Measurements from ENCODE around the gene NT5DC3. TPM values are rescaled to one million over a fixed set of nuclear protein-coding genes. Genes with fewer than 3 reads are reported as not detected.
"Not testable (repeated sequence)": the region's sequence is repeated elsewhere in the genome, so short reads cannot be mapped to it uniquely, and the experiment has no call there.

The NT5DC3 gene
- total RNA-seq, 1 donor from 2014 or later, result 13.2 TPM

- H3K4me1 Mint-ChIP-seq (ENCODE audit: low read depth), result peaks cover 16% of the 10 kb centered on the region
- DNase-seq (ENCODE audit: low spot score); H3K9me3 Mint-ChIP-seq; H3K27me3 Mint-ChIP-seq (ENCODE audit: insufficient read depth); intact Hi-C loops (cut with micrococcal nuclease); H3K36me3 Mint-ChIP-seq (ENCODE audit: low read depth); H3K27ac Mint-ChIP-seq; H3K4me3 Mint-ChIP-seq: not testable (repeated sequence)
Observed at GRCh38 chr12:103835747-103836335, 5.2 kb downstream of the NT5DC3 start.

DNA sequence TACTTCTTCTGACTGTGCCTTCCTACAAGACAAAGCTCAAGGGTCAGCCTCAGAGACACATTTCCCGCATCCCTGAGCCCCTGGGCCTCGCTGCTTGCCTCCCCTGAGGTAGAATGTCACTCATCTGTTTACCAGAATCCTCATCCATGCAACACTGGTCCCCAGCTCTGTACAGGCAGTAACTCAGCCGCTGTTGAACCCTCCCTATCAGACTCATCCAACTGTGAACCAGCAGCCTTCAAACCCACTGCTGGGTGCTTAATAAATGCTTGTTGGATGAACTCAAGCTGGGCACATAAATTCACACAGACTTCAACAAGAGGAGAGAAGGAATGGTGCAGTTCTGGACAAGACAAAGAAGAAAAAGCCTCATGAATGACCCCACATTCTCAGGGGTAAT is 6.1 kb downstream of the NT5DC3 start:
- Mint-ChIP-seq H3K27ac (no peak overlapping the region), H3K36me3 (ENCODE audit: low read depth) (peaks cover 8% of the 10 kb centered on the region), H3K9me3 (peaks cover 12% of the 10 kb centered on the region), H3K27me3 (ENCODE audit: insufficient read depth) (peaks cover 4% of the 10 kb centered on the region), H3K4me1 (ENCODE audit: low read depth) (peaks cover 11% of the 10 kb centered on the region), H3K4me3 (no peak overlapping the region)
- no peak for DNase-seq (ENCODE audit: low spot score)
- intact Hi-C loops (cut with micrococcal nuclease), result no loop called here

DNA sequence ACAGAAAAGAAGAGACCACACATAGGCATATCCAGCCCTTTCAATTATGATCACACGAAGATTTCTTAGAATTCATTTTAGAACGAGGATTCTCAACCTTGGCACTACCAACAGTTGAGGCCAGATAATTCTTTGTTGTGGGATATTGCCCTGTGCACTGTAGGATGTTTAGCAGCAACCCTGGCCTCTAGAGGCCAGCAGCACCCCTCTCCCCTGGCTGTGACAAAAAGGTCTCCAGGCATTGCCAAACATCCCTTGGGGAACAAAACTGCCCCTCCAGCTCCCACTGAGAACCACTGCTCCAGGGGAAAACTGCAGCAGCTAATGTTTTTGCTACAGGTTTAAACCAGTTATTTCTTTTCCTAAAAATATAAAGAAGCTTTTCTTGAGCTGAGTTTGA is 7.1 kb downstream of the NT5DC3 start:
- H3K27me3 Mint-ChIP-seq (ENCODE audit: insufficient read depth), result peaks cover 2% of the 10 kb centered on the region
- H3K9me3 Mint-ChIP-seq, result peaks cover 12% of the 10 kb centered on the region
- intact Hi-C loops (cut with micrococcal nuclease), result no loop called here
- H3K27ac Mint-ChIP-seq, result no peak overlapping the region
- H3K36me3 Mint-ChIP-seq (ENCODE audit: low read depth), result peaks cover 8% of the 10 kb centered on the region
- no peak overlapping the region for H3K4me3 Mint-ChIP-seq
- H3K4me1 Mint-ChIP-seq (ENCODE audit: low read depth), result peaks cover 5% of the 10 kb centered on the region
- DNase-seq (ENCODE audit: low spot score), result no peak

GRCh38 chr12:103833095-103833775 is 7.8 kb downstream of the NT5DC3 start:
- peaks cover 2% of the 10 kb centered on the region for H3K27me3 Mint-ChIP-seq (ENCODE audit: insufficient read depth)
- no peak overlapping the region for H3K4me3 Mint-ChIP-seq
- no peak overlapping the region for H3K27ac Mint-ChIP-seq
- intact Hi-C loops (cut with micrococcal nuclease), result no loop called here
- H3K9me3 Mint-ChIP-seq, result peaks cover 12% of the 10 kb centered on the region
- no peaks in the 10 kb centered on the region for H3K4me1 Mint-ChIP-seq (ENCODE audit: low read depth)
- DNase-seq (ENCODE audit: low spot score), result no peak
- peaks cover 8% of the 10 kb centered on the region for H3K36me3 Mint-ChIP-seq (ENCODE audit: low read depth)

GRCh38 chr12:103832048-103832997 is 8.7 kb downstream of the NT5DC3 start:
- Mint-ChIP-seq H3K4me3 (no peak overlapping the region), H3K9me3 (peaks cover 12% of the 10 kb centered on the region), H3K27ac (no peak overlapping the region), H3K36me3 (ENCODE audit: low read depth) (peaks cover 6% of the 10 kb centered on the region), H3K4me1 (ENCODE audit: low read depth) (no peaks in the 10 kb centered on the region), H3K27me3 (ENCODE audit: insufficient read depth) (no peaks in the 10 kb centered on the region)
- intact Hi-C loops (cut with micrococcal nuclease), result no loop called here
- no peak for DNase-seq (ENCODE audit: low spot score)

DNA sequence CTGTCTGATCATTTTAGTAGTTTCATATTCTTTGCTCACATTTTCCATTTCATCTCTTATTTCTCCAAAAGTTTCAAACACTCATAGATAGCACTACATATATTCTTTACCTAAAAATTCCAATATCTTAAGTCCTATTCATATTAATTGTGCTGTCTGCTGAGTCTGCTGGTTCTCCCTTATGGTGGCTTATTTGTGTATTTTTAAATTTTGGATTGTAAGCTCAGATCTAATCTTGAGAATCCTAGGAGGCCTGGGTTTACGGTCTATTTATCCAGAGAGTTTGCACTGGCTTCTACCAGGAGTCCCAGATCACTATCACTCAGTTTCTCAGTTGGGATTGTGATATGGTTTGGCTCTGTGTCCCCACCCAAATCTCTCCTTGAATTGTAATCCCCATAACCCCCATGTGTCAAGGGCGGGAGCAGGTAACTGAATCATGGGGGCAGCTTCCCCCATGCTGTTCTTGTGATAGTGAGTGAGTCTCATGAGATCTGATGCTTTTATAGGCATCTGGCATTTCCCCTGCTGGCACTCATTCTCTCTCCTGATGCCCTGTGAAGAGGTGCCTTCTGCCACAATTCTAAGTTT is 10.2 kb downstream of the NT5DC3 start:
- Mint-ChIP-seq H3K27ac (no peak overlapping the region), H3K4me3 (no peak overlapping the region), H3K36me3 (ENCODE audit: low read depth) (peaks cover 4% of the 10 kb centered on the region), H3K4me1 (ENCODE audit: low read depth) (no peaks in the 10 kb centered on the region), H3K27me3 (ENCODE audit: insufficient read depth) (no peaks in the 10 kb centered on the region), H3K9me3 (peaks cover 12% of the 10 kb centered on the region)
- no peak for DNase-seq (ENCODE audit: low spot score)
- intact Hi-C loops (cut with micrococcal nuclease), result no loop called here

DNA sequence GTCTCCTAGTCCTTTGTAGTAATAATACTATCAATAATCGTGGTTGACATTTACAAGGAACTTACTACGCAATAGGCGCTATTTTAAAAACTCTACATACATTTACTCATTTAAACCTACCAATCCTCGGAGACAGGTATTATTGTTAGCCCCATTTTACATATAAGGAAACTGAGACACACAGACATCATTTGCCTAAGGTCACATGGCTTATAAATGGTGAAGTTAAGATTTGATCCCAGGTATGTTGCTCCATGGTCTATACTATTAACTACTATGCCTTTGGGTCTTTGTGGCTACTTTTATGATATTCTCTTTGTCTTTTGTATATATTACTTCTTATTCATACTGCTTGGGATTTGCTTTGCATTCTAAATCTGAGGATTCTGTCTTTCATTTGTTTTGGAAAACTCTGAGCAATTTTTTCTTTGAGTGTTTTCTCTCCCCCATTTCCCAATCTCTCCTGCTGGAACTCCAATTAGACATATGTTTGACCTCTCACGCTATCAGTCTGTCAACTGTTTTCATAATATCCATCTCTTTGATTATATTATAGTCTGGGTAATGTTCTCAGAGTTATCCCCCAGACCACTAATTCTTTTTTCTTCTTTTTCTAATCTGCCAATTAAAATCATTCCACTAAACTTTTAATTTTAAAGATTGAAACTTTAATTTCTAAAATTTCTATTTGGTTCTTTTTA is 10.9 kb downstream of the NT5DC3 start:
- H3K4me3 Mint-ChIP-seq, result no peak overlapping the region
- DNase-seq (ENCODE audit: low spot score), result no peak
- no peak overlapping the region for H3K27ac Mint-ChIP-seq
- H3K9me3 Mint-ChIP-seq, result peaks cover 12% of the 10 kb centered on the region
- no peaks in the 10 kb centered on the region for H3K4me1 Mint-ChIP-seq (ENCODE audit: low read depth)
- intact Hi-C loops (cut with micrococcal nuclease), result no loop called here
- H3K36me3 Mint-ChIP-seq (ENCODE audit: low read depth), result peaks cover 4% of the 10 kb centered on the region
- no peaks in the 10 kb centered on the region for H3K27me3 Mint-ChIP-seq (ENCODE audit: insufficient read depth)

DNA sequence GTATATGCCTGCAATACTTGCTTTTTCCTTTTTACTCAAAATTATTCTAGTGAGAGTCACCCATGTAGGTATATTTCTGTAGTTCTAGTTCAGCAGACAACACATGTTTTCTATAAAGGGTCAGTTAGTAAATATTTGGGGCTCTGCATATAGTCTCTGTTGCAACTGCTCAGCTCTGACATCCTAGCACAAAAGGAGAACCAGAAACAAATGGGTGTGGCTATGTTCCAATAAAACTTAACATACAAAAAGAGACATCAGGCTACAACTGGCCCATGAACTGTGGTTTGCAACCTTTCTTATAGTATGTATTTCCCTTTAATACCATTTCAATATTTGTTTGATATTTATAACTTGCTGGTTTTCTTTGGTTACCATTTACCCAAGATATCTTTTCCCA is 11.9 kb downstream of the NT5DC3 start:
- intact Hi-C loops (cut with micrococcal nuclease), result no loop called here
- Mint-ChIP-seq H3K27me3 (ENCODE audit: insufficient read depth) (no peaks in the 10 kb centered on the region), H3K27ac (no peak overlapping the region), H3K9me3 (peaks cover 12% of the 10 kb centered on the region), H3K36me3 (ENCODE audit: low read depth) (peaks cover 4% of the 10 kb centered on the region), H3K4me3 (no peak overlapping the region), H3K4me1 (ENCODE audit: low read depth) (no peaks in the 10 kb centered on the region)
- DNase-seq (ENCODE audit: low spot score), result no peak

DNA sequence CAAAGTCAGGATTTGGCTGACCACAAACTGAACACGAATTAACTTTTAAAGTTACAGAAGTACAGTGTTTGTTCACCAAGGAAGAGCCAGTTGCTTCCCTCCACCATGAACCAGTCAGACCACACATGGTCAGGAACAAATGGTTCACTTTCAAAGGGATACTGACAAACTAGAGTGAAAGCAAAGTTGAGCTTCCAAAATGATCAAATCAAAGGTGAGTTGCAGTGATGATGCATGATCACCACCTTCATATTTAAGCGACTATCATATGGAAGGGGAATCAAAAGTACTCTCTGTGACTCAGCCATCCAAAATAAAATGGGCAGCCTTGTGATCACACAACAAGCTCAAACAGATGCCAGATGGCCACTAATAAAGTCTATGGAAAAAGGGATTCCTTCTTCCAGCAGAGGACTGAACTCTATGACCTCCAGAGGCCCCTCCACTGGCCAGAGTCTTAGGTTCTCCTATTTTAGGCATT is 13.1 kb downstream of the NT5DC3 start:
- peaks cover 12% of the 10 kb centered on the region for H3K9me3 Mint-ChIP-seq
- peaks cover 2% of the 10 kb centered on the region for H3K36me3 Mint-ChIP-seq (ENCODE audit: low read depth)
- no peak overlapping the region for H3K27ac Mint-ChIP-seq
- H3K4me1 Mint-ChIP-seq (ENCODE audit: low read depth), result no peaks in the 10 kb centered on the region
- DNase-seq (ENCODE audit: low spot score), result no peak
- H3K4me3 Mint-ChIP-seq, result no peak overlapping the region
- no peaks in the 10 kb centered on the region for H3K27me3 Mint-ChIP-seq (ENCODE audit: insufficient read depth)
- intact Hi-C loops (cut with micrococcal nuclease), result no loop called here

DNA sequence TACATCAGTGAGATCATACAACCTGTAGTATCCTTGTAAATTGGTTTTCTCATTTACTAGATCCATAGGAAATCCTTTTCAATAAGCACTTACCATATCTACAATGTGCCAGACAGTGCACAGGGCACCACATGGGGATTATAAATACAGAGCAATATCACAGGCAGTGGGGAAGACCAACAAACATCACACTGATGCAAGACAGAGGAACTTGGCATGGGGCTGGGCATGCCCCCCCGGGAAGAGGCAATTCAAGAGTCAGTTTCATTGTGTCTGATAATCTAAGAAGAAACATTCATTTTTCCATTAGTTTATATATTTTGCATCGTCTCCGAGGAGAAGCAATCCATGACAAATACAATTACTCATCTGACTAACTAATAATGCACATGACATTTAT is 16.2 kb downstream of the NT5DC3 start:
- H3K4me3 Mint-ChIP-seq, result no peak overlapping the region
- H3K36me3 Mint-ChIP-seq (ENCODE audit: low read depth), result peaks cover 2% of the 10 kb centered on the region
- DNase-seq (ENCODE audit: low spot score), result no peak
- no peak overlapping the region for H3K27ac Mint-ChIP-seq
- H3K4me1 Mint-ChIP-seq (ENCODE audit: low read depth), result no peaks in the 10 kb centered on the region
- intact Hi-C loops (cut with micrococcal nuclease), result no loop called here
- peaks cover 2% of the 10 kb centered on the region for H3K27me3 Mint-ChIP-seq (ENCODE audit: insufficient read depth)
- peaks cover 7% of the 10 kb centered on the region for H3K9me3 Mint-ChIP-seq

- H3K27me3 Mint-ChIP-seq (ENCODE audit: insufficient read depth), result peaks cover 2% of the 10 kb centered on the region
- DNase-seq (ENCODE audit: low spot score), result no peak
- no peaks in the 10 kb centered on the region for H3K4me1 Mint-ChIP-seq (ENCODE audit: low read depth)
Observed at GRCh38 chr12:103824290-103824689, 16.7 kb downstream of the NT5DC3 start.

DNA sequence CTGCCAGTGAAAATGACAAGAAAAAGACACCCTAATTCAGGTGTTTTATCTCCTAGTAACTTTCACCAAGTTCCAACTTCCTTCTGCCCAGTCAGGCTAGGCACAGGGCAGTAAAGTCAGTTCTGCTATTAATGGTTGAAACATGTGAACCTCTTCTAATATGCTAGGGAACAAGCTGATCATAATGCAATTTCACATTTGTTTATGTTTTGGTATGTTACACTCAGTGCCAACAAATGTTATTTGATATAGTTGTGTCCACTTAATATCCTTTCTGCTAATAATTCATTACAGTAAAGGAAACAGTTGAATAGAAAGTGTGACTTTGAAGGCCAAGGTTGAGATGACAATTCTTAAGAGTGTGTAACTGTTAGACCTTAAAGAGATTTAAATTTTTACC is 17.2 kb downstream of the NT5DC3 start:
- H3K4me3 Mint-ChIP-seq, result no peak overlapping the region
- no peak for DNase-seq (ENCODE audit: low spot score)
- H3K27ac Mint-ChIP-seq, result no peak overlapping the region
- intact Hi-C loops (cut with micrococcal nuclease), result no loop called here
- peaks cover 7% of the 10 kb centered on the region for H3K9me3 Mint-ChIP-seq
- H3K27me3 Mint-ChIP-seq (ENCODE audit: insufficient read depth), result peaks cover 2% of the 10 kb centered on the region
- peaks cover 2% of the 10 kb centered on the region for H3K36me3 Mint-ChIP-seq (ENCODE audit: low read depth)
- H3K4me1 Mint-ChIP-seq (ENCODE audit: low read depth), result no peaks in the 10 kb centered on the region

More at GRCh38 chr12:103824290-103824689, 16.7 kb downstream of the NT5DC3 start:
- intact Hi-C loops (cut with micrococcal nuclease), result no loop called here
- Mint-ChIP-seq H3K4me3 (no peak overlapping the region), H3K9me3 (peaks cover 7% of the 10 kb centered on the region), H3K36me3 (ENCODE audit: low read depth) (peaks cover 2% of the 10 kb centered on the region), H3K27ac (no peak overlapping the region)

All from activated T-helper 1 cell treated with anti-CD3 and anti-CD28 coated beads, Interleukin-12 subunit alpha, Interleukin-12 subunit beta, Interleukin-2, Interleukin-4 antibody, amounts not matched to agents 30 ng/mL and 10 ng/mL and 1 ng/mL, durations not matched to agents 14 hours and 24 hours and 36 hours (primary cell).